Duodenal mucosa (tissue), 2 donors: ENCODE measurements around the gene SYTL3.
"Not testable (repeated sequence)": the region's sequence is repeated elsewhere in the genome, so short reads cannot be mapped to it uniquely, and the experiment has no call there.

Source experiments
- H3K27ac ChIP-seq: one replicate; pipeline ENCODE4 v1.7.0; 2013; ENCODE audit warnings: low read depth, low read length
- H3K27me3 ChIP-seq, 2 donors: one replicate each; pipeline ENCODE4 v1.7.0; 2013; ENCODE audit warnings: low read length in 2 of 2, control low read depth in 1 of 2; ENCODE audit not compliant: insufficient read depth in 2 of 2, control insufficient read depth in 1 of 2
- H3K36me3 ChIP-seq, 2 donors: one replicate each; pipeline ENCODE4 v1.7.0; 2013; ENCODE audit warnings: low read length in 2 of 2, control low read depth in 1 of 2; ENCODE audit not compliant: insufficient read depth in 2 of 2, control insufficient read depth in 1 of 2
- H3K4me1 ChIP-seq, 2 donors: one replicate each; pipeline ENCODE4 v1.7.0; 2013; ENCODE audit warnings: low read length in 2 of 2, control low read depth in 1 of 2; ENCODE audit not compliant: insufficient read depth in 2 of 2, control insufficient read depth in 1 of 2
- H3K4me3 ChIP-seq, 2 donors: one replicate each; pipeline ENCODE4 v1.7.0; 2013; ENCODE audit warnings: low read length in 2 of 2, low read depth in 1 of 2
- H3K9ac ChIP-seq, 2 donors: one replicate each; pipeline ENCODE4 v1.7.0; 2013; ENCODE audit warnings: low read length in 2 of 2, low read depth in 1 of 2
- H3K9me3 ChIP-seq, 2 donors: one replicate each; pipeline ENCODE4 v1.7.0; 2013; ENCODE audit warnings: low read length in 2 of 2, control low read depth in 1 of 2; ENCODE audit not compliant: control insufficient read depth in 1 of 2

Gene SYTL3

DNA sequence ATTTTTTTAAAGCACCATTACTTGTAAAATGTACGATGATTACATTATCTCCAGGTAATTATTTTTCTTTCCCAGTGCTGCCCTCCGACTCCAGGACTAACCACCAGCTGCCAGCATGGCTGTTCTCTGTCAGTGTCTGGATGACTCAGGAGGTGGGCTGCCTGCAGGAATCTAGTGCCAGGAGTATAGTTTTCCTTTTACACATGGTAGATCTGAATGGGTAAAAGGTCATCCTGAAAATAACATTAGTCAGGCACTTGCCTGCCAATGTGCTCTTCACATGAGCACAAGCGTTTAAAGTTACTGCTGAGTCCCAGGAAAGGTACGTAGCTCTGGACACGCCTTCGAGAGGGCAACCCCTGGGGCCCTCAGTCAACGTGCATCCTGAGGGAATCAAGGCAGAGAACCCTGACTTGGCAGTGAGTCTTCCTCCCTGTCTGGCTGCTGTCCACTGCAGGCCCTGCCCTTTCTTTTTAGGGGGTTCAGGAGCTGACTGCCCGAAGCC, 7.7 kb upstream of the SYTL3 start:
- Histone ChIP-seq H3K9ac (peak overlapping the region in 1 of 2 donors; percentile 20), H3K4me1 (peaks cover 30 to 34% of the 10 kb centered on the region in 2 donors), H3K27ac (no peak overlapping the region), H3K4me3 (peak overlapping the region; percentile 16 to 87), H3K36me3 (peaks cover 10 to 20% of the 10 kb centered on the region in 2 donors), H3K27me3 (no peaks in the 10 kb centered on the region), H3K9me3 (no peaks in the 10 kb centered on the region)

GRCh38 chr6:158643836-158644230, 6.0 kb upstream of the SYTL3 start:
- Histone ChIP-seq H3K4me3 (peak overlapping the region; percentile 85 to 87), H3K9ac (peak overlapping the region; percentile 91 to 94), H3K27me3 (no peaks in the 10 kb centered on the region), H3K9me3 (no peaks in the 10 kb centered on the region), H3K36me3 (peaks cover 4 to 13% of the 10 kb centered on the region in 2 donors), H3K27ac (peak overlapping the region; percentile 96), H3K4me1 (peaks cover 33 to 34% of the 10 kb centered on the region in 2 donors)

GRCh38 chr6:158644231-158645063, 5.4 kb upstream of the SYTL3 start, which contains the start of gene DYNLT1:
TSS of gene DYNLT1 (minus strand) at chr6:158644743. CDS start at chr6:158644708, 35 bp downstream.
- Histone ChIP-seq H3K9me3 (no peaks in the 10 kb centered on the region), H3K4me3 (peak within 1 kb of the TSS; percentile 85 to 87), H3K4me1 (peaks cover 34 to 38% of the 10 kb centered on the region in 2 donors), H3K27ac (peak within 1 kb of the TSS; percentile 96), H3K27me3 (no peaks in the 10 kb centered on the region), H3K9ac (peak within 1 kb of the TSS; percentile 91 to 94), H3K36me3 (peaks cover 4 to 13% of the 10 kb centered on the region in 2 donors)

GRCh38 chr6:158645064-158646022, 4.5 kb upstream of the SYTL3 start:
- Histone ChIP-seq H3K9me3 (no peaks in the 10 kb centered on the region), H3K27ac (peak overlapping the region; percentile 96), H3K4me3 (peak overlapping the region; percentile 85 to 87), H3K9ac (peak overlapping the region; percentile 80 to 91), H3K27me3 (no peaks in the 10 kb centered on the region), H3K36me3 (peaks cover 4% of the 10 kb centered on the region in 2 donors), H3K4me1 (peaks cover 34 to 37% of the 10 kb centered on the region in 2 donors)

DNA sequence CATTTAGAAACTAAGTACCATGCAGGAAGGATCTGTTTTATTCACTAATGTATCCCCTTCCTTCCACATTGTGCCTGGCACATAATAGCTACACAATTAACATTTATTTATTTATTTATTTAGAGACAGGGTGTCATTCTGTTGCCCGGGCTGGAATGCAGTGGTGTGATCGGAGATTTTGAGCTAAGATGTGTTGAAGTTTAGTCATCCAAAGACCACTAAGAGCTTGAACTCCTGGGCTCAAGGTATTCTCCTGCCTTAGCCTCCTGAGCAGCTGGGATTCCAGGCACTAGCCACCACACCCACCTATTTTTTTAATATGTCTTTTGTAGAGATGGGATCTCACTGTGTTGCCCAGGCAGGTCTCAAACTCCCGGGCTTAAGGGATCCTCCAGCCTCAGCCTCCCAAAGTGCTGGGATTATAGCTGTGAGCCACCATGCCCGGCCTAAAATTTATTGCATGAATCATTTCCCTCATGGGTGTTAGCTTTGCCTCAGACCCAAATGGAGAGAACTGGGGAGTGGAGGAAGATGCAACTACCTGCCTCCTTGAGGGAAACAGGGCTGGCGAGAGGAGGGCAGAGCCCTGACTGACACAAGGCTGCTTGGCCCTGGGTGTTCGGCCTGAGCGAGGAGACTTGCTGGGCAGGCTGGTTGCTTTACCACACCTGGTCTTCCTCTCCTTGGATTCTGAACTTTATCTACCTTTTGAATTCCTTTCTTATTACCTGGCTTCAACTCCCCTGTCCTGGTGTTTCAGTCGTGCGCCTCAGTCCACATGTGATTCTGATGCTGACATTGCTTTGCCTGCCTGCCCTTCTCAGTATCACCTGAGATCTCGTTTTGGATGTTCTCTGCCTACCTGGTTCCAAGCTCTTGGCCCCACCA, 3.6 kb upstream of the SYTL3 start:
- no peaks in the 10 kb centered on the region for H3K36me3 ChIP-seq
- H3K9me3 ChIP-seq: no peaks in the 10 kb centered on the region
- no peaks in the 10 kb centered on the region for H3K27me3 ChIP-seq
- H3K27ac ChIP-seq: no peak overlapping the region
- no peak overlapping the region for H3K4me3 ChIP-seq
- H3K4me1 ChIP-seq: peaks cover 25 to 33% of the 10 kb centered on the region in 2 donors
- H3K9ac ChIP-seq: no peak overlapping the region

- no peak overlapping the region for H3K27ac ChIP-seq
- no peaks in the 10 kb centered on the region for H3K27me3 ChIP-seq
- H3K9ac ChIP-seq: no peak overlapping the region
- H3K36me3 ChIP-seq: no peaks in the 10 kb centered on the region
- H3K4me1 ChIP-seq: peaks cover 15 to 24% of the 10 kb centered on the region in 2 donors
- no peak overlapping the region for H3K4me3 ChIP-seq
- no peaks in the 10 kb centered on the region for H3K9me3 ChIP-seq
Measured at GRCh38 chr6:158647501-158647900, 2.4 kb upstream of the SYTL3 start.

DNA sequence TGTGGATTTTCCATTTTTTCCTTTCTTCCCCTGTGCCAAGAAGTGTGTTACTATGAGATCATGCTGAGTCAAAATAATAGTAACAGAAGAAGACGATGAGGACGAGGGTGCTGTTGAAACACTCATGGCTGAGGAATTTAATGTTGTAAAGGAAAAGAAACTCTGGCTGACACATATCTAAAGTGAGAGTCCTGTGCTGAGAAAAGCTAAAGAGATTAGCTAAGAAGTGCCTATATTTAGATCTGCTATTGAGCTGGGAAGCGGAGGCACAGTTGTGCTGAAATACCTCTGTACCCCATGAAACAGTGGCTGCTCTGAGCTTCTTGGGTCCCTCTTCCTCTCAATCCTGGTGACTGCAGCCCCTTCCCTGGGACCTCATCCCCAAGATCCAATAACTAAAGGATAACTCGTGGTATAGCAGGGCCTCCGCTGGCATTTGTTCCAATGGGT, 1.1 kb upstream of the SYTL3 start:
- no peaks in the 10 kb centered on the region for H3K36me3 ChIP-seq
- peaks cover 7 to 17% of the 10 kb centered on the region in 2 donors for H3K4me1 ChIP-seq
- peak overlapping the region; percentile 36 for H3K27ac ChIP-seq
- H3K27me3 ChIP-seq: no peaks in the 10 kb centered on the region
- H3K4me3 ChIP-seq: no peak overlapping the region
- H3K9me3 ChIP-seq: no peaks in the 10 kb centered on the region
- peak overlapping the region in 1 of 2 donors; percentile 8 for H3K9ac ChIP-seq

GRCh38 chr6:158651981-158652737, 2.3 kb downstream of the SYTL3 start:
- not testable (repeated sequence) for H3K9ac ChIP-seq, H3K27me3 ChIP-seq, H3K36me3 ChIP-seq, H3K9me3 ChIP-seq, H3K27ac ChIP-seq, H3K4me3 ChIP-seq
- H3K4me1 ChIP-seq: peaks cover 23 to 28% of the 10 kb centered on the region in 2 donors
